Liver (tissue), 3 donors: Measurements from ENCODE around the gene TMEM140.

Source experiments
- EGR1 ChIP-seq, 2 donors: IDR thresholded peaks; 2 replicates each; pipeline ENCODE4 v1.6.1; 2016 to 2018; ENCODE audit warnings: antibody characterized with exemption in 2 of 2, low read depth in 2 of 2
- HNF4G ChIP-seq: IDR thresholded peaks from 2 replicates; pipeline ENCODE4 v1.6.1; 2016; ENCODE audit warnings: antibody characterized with exemption
- JUND ChIP-seq, 2 donors: IDR thresholded peaks; 2 replicates each; pipeline ENCODE4 v1.6.1; 2016; ENCODE audit warnings: antibody characterized with exemption in 2 of 2
- NR2F2 ChIP-seq: IDR thresholded peaks from 2 replicates; pipeline ENCODE4 v1.6.1; 2016; ENCODE audit warnings: antibody characterized with exemption
- RAD21 ChIP-seq, 2 donors: IDR thresholded peaks; 2 replicates each; pipeline ENCODE4 v1.6.1; 2016; ENCODE audit warnings: antibody characterized with exemption in 2 of 2, mild to moderate bottlenecking in 2 of 2
- SP1 ChIP-seq: IDR thresholded peaks from 2 replicates; pipeline ENCODE4 v1.6.1; 2018; ENCODE audit warnings: antibody characterized with exemption, mild to moderate bottlenecking
- TAF1 ChIP-seq: conservative IDR thresholded peaks from 2 replicates; pipeline ENCODE4 v1.6.1; 2016; ENCODE audit warnings: antibody characterized with exemption, mild to moderate bottlenecking
- YY1 ChIP-seq: IDR thresholded peaks from 2 replicates; pipeline ENCODE4 v1.6.1; 2016; ENCODE audit warnings: antibody characterized with exemption, mild to moderate bottlenecking
- TF ChIP-seq, protein P1 (sequence below): fragments of 150-350 bp; IDR thresholded peaks from 2 replicates; pipeline ENCODE4 v1.5.1; 2017; ENCODE audit warnings: improper control_type of control experiment, low read depth, low read length; ENCODE audit not compliant: missing input control
- TF ChIP-seq, protein P2 (sequence below): IDR thresholded peaks from 2 replicates; pipeline ENCODE4 v1.6.1; 2016; ENCODE audit warnings: antibody characterized with exemption, mild to moderate bottlenecking
- TF ChIP-seq, protein P3 (sequence below): IDR thresholded peaks from 2 replicates; pipeline ENCODE4 v1.6.1; 2016; ENCODE audit warnings: antibody characterized with exemption
- TF ChIP-seq, protein P4 (sequence below): IDR thresholded peaks from 2 replicates; pipeline ENCODE4 v1.6.1; 2016; ENCODE audit warnings: antibody characterized with exemption
- TF ChIP-seq, protein P5 (sequence below): IDR thresholded peaks from 2 replicates; pipeline ENCODE4 v1.6.1; 2016; ENCODE audit warnings: antibody characterized with exemption
- donor health status: healthy.
- donor health status: healthy.

DNA sequence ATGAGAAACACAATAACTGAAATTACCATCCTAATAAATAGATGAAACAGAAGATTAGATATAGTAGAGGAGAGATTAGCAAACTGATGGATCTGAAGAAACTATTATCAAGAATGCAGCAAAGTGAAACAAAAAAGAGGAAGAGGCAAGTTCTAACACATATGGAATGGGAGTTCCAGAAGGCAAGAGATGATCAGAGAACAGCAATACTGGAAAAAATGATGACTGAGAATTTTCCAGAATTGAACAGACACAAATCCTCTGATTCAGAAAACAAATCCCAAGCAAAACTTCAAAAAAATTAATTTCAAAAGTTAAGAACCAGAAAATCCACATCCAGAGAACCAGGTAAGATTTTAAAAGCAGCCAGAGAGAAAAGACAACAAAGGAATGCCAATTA, 42.8 kb downstream of the TMEM140 start:
- TF ChIP-seq, protein P1, sequence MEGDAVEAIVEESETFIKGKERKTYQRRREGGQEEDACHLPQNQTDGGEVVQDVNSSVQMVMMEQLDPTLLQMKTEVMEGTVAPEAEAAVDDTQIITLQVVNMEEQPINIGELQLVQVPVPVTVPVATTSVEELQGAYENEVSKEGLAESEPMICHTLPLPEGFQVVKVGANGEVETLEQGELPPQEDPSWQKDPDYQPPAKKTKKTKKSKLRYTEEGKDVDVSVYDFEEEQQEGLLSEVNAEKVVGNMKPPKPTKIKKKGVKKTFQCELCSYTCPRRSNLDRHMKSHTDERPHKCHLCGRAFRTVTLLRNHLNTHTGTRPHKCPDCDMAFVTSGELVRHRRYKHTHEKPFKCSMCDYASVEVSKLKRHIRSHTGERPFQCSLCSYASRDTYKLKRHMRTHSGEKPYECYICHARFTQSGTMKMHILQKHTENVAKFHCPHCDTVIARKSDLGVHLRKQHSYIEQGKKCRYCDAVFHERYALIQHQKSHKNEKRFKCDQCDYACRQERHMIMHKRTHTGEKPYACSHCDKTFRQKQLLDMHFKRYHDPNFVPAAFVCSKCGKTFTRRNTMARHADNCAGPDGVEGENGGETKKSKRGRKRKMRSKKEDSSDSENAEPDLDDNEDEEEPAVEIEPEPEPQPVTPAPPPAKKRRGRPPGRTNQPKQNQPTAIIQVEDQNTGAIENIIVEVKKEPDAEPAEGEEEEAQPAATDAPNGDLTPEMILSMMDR, result no peak
- TF ChIP-seq SP1 (no peak), HNF4G (no peak), RAD21 (IDR thresholded peaks at IDR 0.05) (no peak), EGR1 (IDR thresholded peaks at IDR 0.05; ENCODE audit: low read depth in 2 of 2) (no peak), TAF1 (no peak), NR2F2 (no peak), JUND (IDR thresholded peaks at IDR 0.05) (no peak), YY1 (no peak)
- TF ChIP-seq, protein P2, sequence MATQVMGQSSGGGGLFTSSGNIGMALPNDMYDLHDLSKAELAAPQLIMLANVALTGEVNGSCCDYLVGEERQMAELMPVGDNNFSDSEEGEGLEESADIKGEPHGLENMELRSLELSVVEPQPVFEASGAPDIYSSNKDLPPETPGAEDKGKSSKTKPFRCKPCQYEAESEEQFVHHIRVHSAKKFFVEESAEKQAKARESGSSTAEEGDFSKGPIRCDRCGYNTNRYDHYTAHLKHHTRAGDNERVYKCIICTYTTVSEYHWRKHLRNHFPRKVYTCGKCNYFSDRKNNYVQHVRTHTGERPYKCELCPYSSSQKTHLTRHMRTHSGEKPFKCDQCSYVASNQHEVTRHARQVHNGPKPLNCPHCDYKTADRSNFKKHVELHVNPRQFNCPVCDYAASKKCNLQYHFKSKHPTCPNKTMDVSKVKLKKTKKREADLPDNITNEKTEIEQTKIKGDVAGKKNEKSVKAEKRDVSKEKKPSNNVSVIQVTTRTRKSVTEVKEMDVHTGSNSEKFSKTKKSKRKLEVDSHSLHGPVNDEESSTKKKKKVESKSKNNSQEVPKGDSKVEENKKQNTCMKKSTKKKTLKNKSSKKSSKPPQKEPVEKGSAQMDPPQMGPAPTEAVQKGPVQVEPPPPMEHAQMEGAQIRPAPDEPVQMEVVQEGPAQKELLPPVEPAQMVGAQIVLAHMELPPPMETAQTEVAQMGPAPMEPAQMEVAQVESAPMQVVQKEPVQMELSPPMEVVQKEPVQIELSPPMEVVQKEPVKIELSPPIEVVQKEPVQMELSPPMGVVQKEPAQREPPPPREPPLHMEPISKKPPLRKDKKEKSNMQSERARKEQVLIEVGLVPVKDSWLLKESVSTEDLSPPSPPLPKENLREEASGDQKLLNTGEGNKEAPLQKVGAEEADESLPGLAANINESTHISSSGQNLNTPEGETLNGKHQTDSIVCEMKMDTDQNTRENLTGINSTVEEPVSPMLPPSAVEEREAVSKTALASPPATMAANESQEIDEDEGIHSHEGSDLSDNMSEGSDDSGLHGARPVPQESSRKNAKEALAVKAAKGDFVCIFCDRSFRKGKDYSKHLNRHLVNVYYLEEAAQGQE, result no peak
- TF ChIP-seq, protein P3, sequence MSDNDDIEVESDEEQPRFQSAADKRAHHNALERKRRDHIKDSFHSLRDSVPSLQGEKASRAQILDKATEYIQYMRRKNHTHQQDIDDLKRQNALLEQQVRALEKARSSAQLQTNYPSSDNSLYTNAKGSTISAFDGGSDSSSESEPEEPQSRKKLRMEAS, result no peak
- TF ChIP-seq, protein P4, sequence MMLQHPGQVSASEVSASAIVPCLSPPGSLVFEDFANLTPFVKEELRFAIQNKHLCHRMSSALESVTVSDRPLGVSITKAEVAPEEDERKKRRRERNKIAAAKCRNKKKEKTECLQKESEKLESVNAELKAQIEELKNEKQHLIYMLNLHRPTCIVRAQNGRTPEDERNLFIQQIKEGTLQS, result no peak
- TF ChIP-seq, protein P5, sequence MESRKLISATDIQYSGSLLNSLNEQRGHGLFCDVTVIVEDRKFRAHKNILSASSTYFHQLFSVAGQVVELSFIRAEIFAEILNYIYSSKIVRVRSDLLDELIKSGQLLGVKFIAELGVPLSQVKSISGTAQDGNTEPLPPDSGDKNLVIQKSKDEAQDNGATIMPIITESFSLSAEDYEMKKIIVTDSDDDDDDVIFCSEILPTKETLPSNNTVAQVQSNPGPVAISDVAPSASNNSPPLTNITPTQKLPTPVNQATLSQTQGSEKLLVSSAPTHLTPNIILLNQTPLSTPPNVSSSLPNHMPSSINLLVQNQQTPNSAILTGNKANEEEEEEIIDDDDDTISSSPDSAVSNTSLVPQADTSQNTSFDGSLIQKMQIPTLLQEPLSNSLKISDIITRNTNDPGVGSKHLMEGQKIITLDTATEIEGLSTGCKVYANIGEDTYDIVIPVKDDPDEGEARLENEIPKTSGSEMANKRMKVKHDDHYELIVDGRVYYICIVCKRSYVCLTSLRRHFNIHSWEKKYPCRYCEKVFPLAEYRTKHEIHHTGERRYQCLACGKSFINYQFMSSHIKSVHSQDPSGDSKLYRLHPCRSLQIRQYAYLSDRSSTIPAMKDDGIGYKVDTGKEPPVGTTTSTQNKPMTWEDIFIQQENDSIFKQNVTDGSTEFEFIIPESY, result no peak
